Fibroblast of pulmonary artery (primary cell): ENCODE results near the gene THADA.

Experiments used
- DNase-seq: peaks from one replicate; pipeline ENCODE4 v3.0.0-alpha.2; 2010; ENCODE audit warnings: low read depth
- H3K4me3 ChIP-seq: replicated peaks from 2 replicates; pipeline ENCODE4 v1.5.1; 2011; ENCODE audit warnings: low read depth, mild to moderate bottlenecking, control low read depth, low read length, moderate library complexity
- TF ChIP-seq, protein P1 (sequence below): IDR thresholded peaks from 2 replicates; pipeline ENCODE4 v1.5.1; 2011; ENCODE audit warnings: mild to moderate bottlenecking, control low read depth, low read length, inconsistent platforms; ENCODE audit errors: missing control alignments

Gene THADA

DNA sequence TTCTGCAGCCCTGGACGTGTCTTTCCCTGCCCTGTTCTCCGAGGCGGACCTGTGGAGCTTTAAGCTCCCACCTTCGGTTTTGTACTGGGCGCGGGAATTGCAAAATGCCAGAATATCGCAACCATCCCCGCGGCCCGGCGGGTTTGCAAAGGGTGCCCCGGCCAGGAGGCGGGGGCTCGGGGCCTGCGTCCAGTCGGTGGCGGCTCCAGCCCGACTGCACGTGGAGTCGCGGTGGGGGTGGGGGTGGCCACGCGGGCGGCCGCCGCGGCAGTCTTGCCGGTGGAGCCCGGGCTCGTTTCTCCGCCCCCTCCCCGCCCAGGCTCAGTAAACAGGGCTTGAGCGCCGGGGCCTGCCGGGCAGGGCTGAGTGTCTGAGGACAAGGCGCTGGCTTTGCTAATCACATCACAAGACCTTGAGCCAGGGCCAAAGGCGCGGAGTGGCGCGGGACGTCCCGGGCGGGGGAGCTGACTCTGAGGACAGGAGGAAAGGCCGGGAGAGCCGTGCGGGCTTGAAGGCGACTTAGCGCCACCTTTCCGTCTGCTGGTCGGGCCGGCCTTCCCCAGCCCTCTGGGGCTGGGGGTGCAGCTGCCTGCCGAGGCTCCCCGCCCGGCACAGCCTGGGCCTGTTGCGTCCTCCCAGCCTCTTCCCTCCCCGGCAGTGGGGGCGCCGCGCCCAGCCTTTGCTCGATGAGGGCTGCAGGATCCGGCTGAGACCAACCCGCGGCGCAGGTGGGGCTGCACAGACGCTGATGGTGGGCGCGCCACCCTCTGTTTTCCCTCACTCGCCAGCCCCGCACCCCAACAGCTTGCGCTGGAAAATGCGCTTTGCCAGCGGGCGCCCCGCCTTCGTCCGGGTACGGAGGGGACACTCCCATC is 368.6 kb downstream of the THADA start:
- DNase-seq: peak; percentile 89
- TF ChIP-seq, protein P1, sequence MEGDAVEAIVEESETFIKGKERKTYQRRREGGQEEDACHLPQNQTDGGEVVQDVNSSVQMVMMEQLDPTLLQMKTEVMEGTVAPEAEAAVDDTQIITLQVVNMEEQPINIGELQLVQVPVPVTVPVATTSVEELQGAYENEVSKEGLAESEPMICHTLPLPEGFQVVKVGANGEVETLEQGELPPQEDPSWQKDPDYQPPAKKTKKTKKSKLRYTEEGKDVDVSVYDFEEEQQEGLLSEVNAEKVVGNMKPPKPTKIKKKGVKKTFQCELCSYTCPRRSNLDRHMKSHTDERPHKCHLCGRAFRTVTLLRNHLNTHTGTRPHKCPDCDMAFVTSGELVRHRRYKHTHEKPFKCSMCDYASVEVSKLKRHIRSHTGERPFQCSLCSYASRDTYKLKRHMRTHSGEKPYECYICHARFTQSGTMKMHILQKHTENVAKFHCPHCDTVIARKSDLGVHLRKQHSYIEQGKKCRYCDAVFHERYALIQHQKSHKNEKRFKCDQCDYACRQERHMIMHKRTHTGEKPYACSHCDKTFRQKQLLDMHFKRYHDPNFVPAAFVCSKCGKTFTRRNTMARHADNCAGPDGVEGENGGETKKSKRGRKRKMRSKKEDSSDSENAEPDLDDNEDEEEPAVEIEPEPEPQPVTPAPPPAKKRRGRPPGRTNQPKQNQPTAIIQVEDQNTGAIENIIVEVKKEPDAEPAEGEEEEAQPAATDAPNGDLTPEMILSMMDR: no peak

DNA sequence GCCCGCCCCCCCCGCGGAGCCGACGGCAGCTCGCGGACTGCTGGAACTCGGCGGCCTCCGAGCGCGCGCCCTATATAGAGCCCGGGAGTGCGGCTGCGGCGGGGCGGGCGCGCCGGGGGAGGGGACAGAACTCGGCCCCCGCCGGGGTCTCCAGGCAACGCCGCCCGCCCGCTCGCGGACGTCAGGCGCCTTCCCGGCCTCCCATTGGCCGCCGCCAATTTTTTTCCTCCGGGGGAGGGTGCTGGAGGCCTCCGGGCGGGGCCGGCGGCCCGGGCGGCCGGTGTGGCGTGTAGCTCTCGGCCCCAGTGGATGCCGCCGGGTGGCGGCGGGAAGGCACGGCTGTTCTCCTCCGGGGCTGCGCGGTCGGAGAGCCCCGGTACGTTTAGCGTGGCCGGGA is 369.3 kb downstream of the THADA start, which contains the start of gene ZFP36L2:
Gene ZFP36L2 (minus strand): TSS at position 49 of the 397 bp plus-strand sequence. CDS start 291 bp downstream, outside the sequence.
- TF ChIP-seq, protein P1: no peak
- H3K4me3 ChIP-seq: peak within 1 kb of the TSS; percentile 78
- peak; percentile 96 for DNase-seq

More for the DNA sequence above, 368.6 kb downstream of the THADA start:
- peak overlapping the region; percentile 72 for H3K4me3 ChIP-seq

DNA sequence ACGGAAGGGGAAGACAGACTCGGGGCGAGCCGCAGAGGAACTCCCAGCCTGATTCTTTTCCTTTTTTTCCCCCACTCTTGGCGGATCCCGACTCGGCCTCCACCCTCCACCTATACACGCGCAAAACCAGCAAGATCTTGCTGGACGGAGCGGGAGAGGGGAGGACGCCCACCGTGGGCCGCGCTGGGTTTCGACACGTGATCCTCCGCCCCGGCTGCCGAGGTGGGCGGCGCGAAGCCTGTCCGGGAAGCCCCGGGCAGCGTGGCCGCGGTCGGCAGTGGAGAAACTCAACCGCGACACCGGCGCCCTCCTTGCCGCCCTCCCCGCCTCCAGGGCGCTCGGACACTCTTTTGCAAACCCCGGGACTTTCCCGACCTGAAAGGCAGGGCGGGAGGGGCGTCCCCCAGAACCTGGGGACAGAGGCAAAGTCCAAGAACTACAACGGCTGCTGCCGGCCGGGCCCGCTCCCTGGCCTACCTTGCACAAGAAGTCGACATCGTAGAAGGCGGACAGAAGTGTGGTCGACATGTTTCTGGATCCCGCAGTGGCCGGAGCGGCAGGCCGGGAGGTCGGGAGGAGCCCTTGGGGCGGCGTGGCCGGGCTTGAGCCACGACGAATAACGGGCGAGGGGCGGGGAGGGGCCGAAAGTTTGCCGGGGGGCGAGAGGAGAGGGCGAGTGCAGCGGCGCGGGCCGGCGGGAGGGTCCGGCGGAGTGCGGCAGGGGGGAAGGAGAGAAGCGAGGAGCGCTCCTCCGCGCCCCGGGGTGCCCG is 369.9 kb downstream of the THADA start:
- TF ChIP-seq, protein P1: no peak
- DNase-seq: peak; percentile 79
- H3K4me3 ChIP-seq: peak overlapping the region; percentile 78

DNA sequence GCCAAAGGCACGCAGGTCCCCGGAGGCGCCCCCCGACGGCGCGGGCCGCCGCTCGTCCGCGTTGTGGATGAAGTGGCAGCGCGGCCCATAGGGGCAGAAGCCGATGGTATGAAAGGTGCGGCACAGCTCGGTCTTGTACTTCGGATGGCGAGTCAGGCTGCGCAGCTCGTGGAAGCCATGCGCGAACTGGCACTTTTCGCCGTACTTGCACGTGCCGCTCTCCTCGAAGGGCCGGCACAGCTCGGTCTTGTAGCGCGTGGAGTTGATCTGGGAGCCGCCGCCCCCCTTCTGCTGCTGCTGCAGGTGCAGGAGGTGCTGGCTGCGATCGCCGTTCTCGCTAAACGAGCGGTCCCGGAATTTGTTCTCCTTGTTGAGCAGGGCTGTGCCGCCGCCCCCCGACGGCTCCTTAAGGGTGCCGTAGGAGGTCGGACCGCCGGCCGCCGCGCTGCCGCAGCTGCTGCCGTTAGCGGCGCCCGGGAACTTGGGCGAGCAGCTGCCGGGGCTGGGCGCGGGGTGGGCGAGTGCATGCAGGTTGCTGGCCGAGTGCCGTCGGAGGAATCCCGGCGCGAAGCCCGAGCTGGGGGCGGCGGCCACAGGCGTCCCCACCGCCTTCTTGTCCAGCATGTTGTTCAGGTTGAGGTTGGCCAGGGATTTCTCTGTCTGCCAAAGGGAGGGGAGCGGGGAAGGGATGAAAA is 370.6 kb downstream of the THADA start:
- DNase-seq: peak; percentile 79
- TF ChIP-seq, protein P1: no peak
- H3K4me3 ChIP-seq: peak overlapping the region; percentile 78

DNA sequence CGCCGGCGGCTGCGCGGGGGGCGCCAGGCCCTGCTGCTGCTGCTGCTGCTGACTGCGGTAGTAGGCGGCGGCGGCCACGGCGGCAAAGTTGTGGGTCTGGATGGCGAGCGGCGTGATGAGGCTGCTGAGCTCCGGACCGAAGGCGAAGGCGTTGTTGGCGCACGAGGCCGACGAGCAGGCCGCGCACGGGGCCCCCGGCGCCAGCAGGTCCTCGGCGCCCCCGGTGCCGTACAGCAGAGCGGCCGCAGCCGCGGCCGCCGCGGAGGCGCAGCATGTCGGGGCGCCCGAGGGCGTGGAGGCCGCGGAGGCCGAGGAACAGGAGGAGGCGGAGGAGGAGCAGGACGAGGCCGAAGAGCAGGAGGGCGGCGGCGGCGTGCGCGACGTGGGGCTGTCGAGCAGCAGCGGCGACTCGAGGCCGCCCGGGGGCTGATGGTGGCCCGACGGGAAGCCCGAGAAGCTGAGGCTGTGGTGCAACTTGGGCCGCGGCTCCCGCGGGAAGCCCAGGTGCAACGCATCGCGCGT is 371.2 kb downstream of the THADA start:
- peak; percentile 55 for DNase-seq
- TF ChIP-seq, protein P1: no peak
- peak overlapping the region; percentile 78 for H3K4me3 ChIP-seq

DNA sequence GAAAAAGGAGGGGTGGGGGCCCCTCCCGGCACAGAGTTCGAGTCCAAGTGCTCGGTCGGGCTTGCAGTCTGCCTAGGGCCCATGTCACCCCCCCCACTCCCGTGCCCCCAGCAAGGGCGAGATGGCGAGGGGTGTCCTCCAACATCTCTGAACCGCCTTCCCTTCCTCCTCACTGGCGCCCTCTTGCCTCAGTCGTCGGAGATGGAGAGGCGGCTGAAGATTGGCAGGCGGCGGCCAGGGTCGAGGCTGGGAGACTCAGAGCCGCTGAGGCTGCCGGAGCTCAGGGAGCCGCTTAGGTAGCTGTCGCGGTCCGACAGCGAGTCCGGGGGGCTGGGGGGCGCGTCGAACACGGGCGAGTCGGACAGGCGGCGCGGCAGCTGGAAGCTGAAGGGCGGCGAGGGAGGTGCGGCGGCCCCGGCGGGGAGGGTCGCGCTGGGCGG is 371.7 kb downstream of the THADA start:
- TF ChIP-seq, protein P1: peak; percentile 45
- DNase-seq: peak; percentile 78
- peak overlapping the region; percentile 78 for H3K4me3 ChIP-seq
